Upper lobe of right lung (tissue), 1 donor: ENCODE results near the gene F7. TPM values are rescaled to one million over a fixed set of nuclear protein-coding genes. Genes with fewer than 3 reads are reported as not detected.
"Not testable (repeated sequence)": the region's sequence is repeated elsewhere in the genome, so short reads cannot be mapped to it uniquely, and the experiment has no call there.

Source experiments
- ATAC-seq: fragments of 200-7000 bp; cut with Tn5 transposase; one replicate; pipeline ENCODE4 v1.9.1; 2020; ENCODE audit warnings: mild to moderate bottlenecking, moderate library complexity
- DNase-seq: peaks from one replicate; pipeline ENCODE4 v3.0.0-alpha.2; 2020
- H3K27ac ChIP-seq: fragments of 200-600 bp; one replicate; pipeline ENCODE4 v1.8.0; 2022
- H3K27me3 ChIP-seq: fragments of 200-600 bp; one replicate; pipeline ENCODE4 v1.8.0; 2022; ENCODE audit warnings: mild to moderate bottlenecking
- H3K36me3 ChIP-seq: fragments of 200-600 bp; one replicate; pipeline ENCODE4 v1.8.0; 2022
- H3K4me1 ChIP-seq: fragments of 200-600 bp; one replicate; pipeline ENCODE4 v1.8.0; 2022
- H3K4me3 ChIP-seq: fragments of 200-600 bp; one replicate; pipeline ENCODE4 v1.8.0; 2022; ENCODE audit warnings: mild to moderate bottlenecking
- H3K9me3 ChIP-seq: fragments of 200-600 bp; one replicate; pipeline ENCODE4 v1.8.0; 2022
- intact Hi-C: fragments of 100-400 bp; cut with DNase I; formaldehyde crosslinking; loops from one replicate; pipeline ENCODE4 v1.11.0; 2022
- total RNA-seq: library from RNA; stranded (reverse); fragmentation: NEBNext Ultra II Directional; extraction: Animal tissue kit (Norgen Biotek cat#: 25700); gene quantifications from one replicate; pipeline ENCODE4 v1.2.1, GENCODE V29; 2021
- TF ChIP-seq, protein P1 (sequence below): fragments of 200-600 bp; IDR thresholded peaks from one replicate; pipeline ENCODE4 v1.8.0; 2022; ENCODE audit warnings: antibody characterized with exemption
- donor health status: DM: no; HTN: yes; CAD: no; lungs with severe emphysema.

The F7 gene
- total RNA-seq, 1 donor from 2014 or later, result 0.61 TPM

DNA sequence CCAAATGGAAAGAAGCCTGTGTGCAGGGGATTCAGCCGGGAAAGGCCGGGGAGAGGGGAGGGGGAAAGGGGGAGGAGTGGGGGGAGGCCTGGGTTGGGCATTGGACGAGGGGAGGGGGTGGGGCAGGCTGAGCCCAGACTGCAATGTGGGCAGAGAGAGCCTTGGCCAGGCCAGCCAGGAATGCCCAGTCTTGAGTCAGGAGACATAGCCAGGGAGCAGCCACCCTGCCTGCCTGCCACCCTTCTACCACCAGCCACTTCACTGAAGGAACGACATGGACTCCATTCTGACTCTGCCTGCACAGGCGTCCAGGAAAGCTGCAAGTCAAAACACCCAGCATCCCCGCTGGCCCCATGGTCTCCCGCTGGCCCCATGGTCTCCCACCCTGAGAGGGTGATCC, 53.4 kb downstream of the F7 start:
- Histone ChIP-seq H3K9me3 (no peaks in the 10 kb centered on the region), H3K4me1 (no peaks in the 10 kb centered on the region), H3K36me3 (no peaks in the 10 kb centered on the region), H3K4me3 (no peak overlapping the region), H3K27ac (no peak overlapping the region), H3K27me3 (peaks cover 15% of the 10 kb centered on the region)
- TF ChIP-seq, protein P1, sequence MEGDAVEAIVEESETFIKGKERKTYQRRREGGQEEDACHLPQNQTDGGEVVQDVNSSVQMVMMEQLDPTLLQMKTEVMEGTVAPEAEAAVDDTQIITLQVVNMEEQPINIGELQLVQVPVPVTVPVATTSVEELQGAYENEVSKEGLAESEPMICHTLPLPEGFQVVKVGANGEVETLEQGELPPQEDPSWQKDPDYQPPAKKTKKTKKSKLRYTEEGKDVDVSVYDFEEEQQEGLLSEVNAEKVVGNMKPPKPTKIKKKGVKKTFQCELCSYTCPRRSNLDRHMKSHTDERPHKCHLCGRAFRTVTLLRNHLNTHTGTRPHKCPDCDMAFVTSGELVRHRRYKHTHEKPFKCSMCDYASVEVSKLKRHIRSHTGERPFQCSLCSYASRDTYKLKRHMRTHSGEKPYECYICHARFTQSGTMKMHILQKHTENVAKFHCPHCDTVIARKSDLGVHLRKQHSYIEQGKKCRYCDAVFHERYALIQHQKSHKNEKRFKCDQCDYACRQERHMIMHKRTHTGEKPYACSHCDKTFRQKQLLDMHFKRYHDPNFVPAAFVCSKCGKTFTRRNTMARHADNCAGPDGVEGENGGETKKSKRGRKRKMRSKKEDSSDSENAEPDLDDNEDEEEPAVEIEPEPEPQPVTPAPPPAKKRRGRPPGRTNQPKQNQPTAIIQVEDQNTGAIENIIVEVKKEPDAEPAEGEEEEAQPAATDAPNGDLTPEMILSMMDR, result no peak
- DNase-seq (no peak), ATAC-seq (no peak)
- intact Hi-C loops, result no loop called here

DNA sequence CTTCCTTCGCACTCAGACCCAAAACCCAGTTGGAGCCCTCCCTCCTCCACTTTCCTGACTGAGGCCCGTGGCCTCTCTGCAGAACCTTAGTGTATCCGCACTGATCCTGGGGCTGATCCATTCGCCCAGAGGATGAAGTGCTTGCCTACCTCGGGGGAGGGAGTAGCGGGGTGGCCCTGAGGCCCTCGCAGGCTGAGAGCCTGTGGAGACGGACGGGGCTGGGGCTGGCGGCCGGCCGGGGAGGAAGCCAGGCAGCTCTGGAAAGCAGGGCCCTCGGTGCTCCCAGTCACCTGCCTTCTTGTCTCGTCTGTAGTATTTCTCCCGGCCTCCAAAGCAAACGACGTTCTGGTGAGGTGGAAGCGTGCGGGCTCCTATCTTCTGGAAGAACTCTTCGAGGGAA, 54.1 kb downstream of the F7 start:
- Histone ChIP-seq H3K9me3 (no peaks in the 10 kb centered on the region), H3K4me1 (no peaks in the 10 kb centered on the region), H3K27me3 (peaks cover 15% of the 10 kb centered on the region), H3K27ac (no peak overlapping the region), H3K4me3 (no peak overlapping the region), H3K36me3 (no peaks in the 10 kb centered on the region)
- DNase-seq (no peak), ATAC-seq (no peak)
- intact Hi-C loops, result no loop called here
- TF ChIP-seq, protein P1, result no peak

DNA sequence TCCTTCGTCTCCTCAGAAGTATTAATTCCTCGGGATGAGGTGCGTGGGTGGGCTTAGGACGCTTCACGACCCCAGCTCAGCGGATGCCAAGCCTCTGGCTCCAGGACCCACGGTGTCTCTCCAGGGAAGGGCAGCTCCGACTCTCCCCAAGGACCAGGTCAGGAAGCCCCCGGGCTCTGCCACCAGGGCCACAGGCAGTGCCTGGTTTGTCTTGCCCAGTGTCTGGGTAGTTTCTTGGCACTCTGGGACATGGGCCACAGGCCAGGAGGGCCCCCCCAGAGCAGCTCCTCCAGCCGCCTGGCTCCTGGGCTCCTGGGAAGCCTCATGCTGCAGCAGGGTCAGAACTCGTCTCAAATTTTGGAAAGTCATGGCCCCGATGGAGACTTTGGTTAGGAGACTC, 55.4 kb downstream of the F7 start:
- DNase-seq, result no peak
- Histone ChIP-seq H3K4me3 (no peak overlapping the region), H3K36me3 (no peaks in the 10 kb centered on the region), H3K27ac (no peak overlapping the region), H3K27me3 (peaks cover 15% of the 10 kb centered on the region), H3K4me1 (no peaks in the 10 kb centered on the region), H3K9me3 (no peaks in the 10 kb centered on the region)
- ATAC-seq, result no peak
- intact Hi-C loops, result no loop called here
- TF ChIP-seq, protein P1, result no peak

DNA sequence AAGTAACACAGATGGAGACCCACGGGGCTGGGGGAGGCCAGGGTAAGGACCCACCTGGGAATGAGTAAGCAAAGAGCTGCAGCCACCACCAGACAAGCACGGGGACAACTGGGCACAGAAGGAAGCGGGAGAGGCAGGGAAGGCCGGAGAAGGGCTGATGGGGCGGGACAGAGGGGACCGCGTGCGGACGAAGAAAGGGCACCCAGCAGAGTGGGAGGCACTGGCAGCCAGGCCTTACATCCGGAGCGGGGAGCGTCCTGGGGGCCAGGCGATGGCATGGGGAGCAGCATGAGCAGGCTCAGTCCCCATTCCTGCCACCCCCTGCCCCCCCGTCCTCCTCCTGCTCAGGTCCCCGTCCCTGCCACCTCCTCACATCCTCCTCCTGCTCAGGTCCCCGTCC, 55.8 kb downstream of the F7 start:
- Histone ChIP-seq H3K4me3 (no peak overlapping the region), H3K36me3 (no peaks in the 10 kb centered on the region), H3K27me3 (peaks cover 15% of the 10 kb centered on the region), H3K4me1 (no peaks in the 10 kb centered on the region), H3K27ac (no peak overlapping the region), H3K9me3 (no peaks in the 10 kb centered on the region)
- DNase-seq (no peak), ATAC-seq (no peak)
- intact Hi-C loops, result no loop called here
- TF ChIP-seq, protein P1, result no peak

DNA sequence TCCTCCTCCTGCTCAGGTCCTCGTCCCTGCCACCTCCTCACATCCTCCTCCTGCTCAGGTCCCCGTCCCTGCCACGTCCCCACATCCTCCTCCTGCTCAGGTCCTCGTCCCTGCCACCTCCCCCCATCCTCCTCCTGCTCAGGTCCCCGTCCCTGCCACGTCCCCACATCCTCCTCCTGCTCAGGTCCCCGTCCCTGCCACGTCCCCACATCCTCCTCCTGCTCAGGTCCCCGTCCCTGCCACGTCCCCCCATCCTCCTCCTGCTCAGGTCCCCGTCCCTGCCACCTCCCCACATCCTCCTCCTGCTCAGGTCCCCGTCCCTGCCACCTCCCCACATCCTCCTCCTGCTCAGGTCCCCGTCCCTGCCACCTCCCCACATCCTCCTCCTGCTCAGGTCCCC, 56.4 kb downstream of the F7 start:
- H3K36me3 ChIP-seq, H3K4me3 ChIP-seq, intact Hi-C loops, DNase-seq, H3K9me3 ChIP-seq, H3K4me1 ChIP-seq, H3K27ac ChIP-seq, ATAC-seq: not testable (repeated sequence)
- peaks cover 15% of the 10 kb centered on the region for H3K27me3 ChIP-seq

DNA sequence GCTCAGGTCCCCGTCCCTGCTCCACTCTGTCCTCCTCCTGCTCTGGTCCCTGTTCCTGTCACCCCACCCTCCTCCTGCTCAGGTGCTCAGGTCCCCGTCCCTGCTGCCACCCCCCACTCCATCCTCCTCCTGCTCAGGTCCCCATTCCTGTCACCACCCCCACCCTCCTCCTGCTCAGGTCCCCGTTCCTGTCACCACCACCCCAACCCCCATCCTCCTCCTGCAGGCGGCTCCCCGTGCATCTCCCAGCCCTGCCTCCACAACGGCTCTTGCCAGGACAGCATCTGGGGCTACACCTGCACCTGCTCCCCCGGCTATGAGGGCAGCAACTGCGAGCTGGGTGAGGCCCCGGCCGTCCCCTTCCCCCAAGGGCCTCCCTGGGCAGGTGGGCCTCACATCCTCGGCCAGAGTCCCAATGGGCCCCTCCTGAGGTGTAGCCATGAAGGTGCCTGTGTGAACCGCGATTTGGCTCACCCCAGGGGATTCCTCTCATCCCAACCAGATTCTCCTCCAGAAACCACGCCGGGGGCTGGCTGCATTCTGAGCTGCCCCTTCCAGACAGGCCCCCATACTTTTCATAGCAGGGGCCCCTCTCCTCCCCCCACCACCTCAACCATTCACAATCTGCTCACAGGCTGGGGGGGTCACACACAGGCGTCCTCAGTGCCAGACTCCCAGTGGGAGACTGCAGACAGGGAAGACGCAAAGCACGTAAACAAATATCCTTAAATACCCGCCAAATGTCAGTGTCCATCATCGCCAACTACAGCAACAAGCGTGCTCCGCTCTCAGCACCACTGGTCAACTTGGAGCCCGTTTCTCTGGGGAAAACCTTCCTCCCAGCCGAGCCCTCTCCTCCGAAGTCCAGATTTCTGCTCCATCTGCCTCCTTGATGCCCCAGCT, 57.4 kb downstream of the F7 start:
- Histone ChIP-seq H3K27ac (no peak overlapping the region), H3K36me3 (no peaks in the 10 kb centered on the region), H3K27me3 (peaks cover 15% of the 10 kb centered on the region), H3K4me3 (no peak overlapping the region), H3K9me3 (no peaks in the 10 kb centered on the region), H3K4me1 (no peaks in the 10 kb centered on the region)
- no peak for DNase-seq
- TF ChIP-seq, protein P1, result no peak
- no peak for ATAC-seq
- intact Hi-C loops, result no loop called here
